HG03159 (cell line): ENCODE data around the gene CCL5.
A peak's percentile ranks its signal among the peaks of the same experiment; 100 is the strongest.

Experiments
- ATAC-seq: cut with Tn5 transposase; IDR thresholded peaks from one replicate; pipeline ENCODE4 v1.9.1; 2021; ENCODE audit warnings: mild to moderate bottlenecking, moderate library complexity; ENCODE audit not compliant: unreplicated experiment

Gene CCL5

GRCh38 chr17:35879773-35880654, at the start of gene CCL5:
Gene CCL5 (minus strand): TSS chr17:35880360.
- peak; percentile 80 for ATAC-seq

GRCh38 chr17:35927714-35928113, 47.6 kb upstream of the CCL5 start:
- no peak for ATAC-seq

GRCh38 chr17:35923609-35924114, 43.5 kb upstream of the CCL5 start:
- ATAC-seq, result no peak

GRCh38 chr17:35920229-35920628, 40.1 kb upstream of the CCL5 start:
- no peak for ATAC-seq

- no peak for ATAC-seq
Observed at GRCh38 chr17:35918665-35919064, 38.5 kb upstream of the CCL5 start.

GRCh38 chr17:35917519-35918213, 37.5 kb upstream of the CCL5 start:
- ATAC-seq, result no peak

- no peak for ATAC-seq
Observed at GRCh38 chr17:35915153-35915964, 35.2 kb upstream of the CCL5 start.

GRCh38 chr17:35914354-35914753, 34.2 kb upstream of the CCL5 start:
- no peak for ATAC-seq

GRCh38 chr17:35913609-35914008, 33.4 kb upstream of the CCL5 start:
- no peak for ATAC-seq

GRCh38 chr17:35912942-35913341, 32.8 kb upstream of the CCL5 start:
- ATAC-seq, result no peak

- ATAC-seq, result no peak
Observed at GRCh38 chr17:35912339-35912912, 32.3 kb upstream of the CCL5 start.

- no peak for ATAC-seq
Observed at GRCh38 chr17:35909408-35909807, 29.2 kb upstream of the CCL5 start.

GRCh38 chr17:35907691-35908090, 27.5 kb upstream of the CCL5 start:
- no peak for ATAC-seq

- no peak for ATAC-seq
Observed at GRCh38 chr17:35906926-35907637, 26.9 kb upstream of the CCL5 start.

- ATAC-seq, result no peak
Observed at GRCh38 chr17:35906191-35906925, 26.2 kb upstream of the CCL5 start.

GRCh38 chr17:35903451-35903850, 23.3 kb upstream of the CCL5 start:
- ATAC-seq, result no peak

GRCh38 chr17:35901631-35902175, 21.5 kb upstream of the CCL5 start:
- ATAC-seq, result no peak

GRCh38 chr17:35900708-35901480, 20.7 kb upstream of the CCL5 start:
- no peak for ATAC-seq
